Stimulated activated naive CD4-positive, alpha-beta T cell (primary cell): ENCODE results near the gene CMYA5.
"Not testable (repeated sequence)": the region's sequence is repeated elsewhere in the genome, so short reads cannot be mapped to it uniquely, and the experiment has no call there.

ENCODE experiments used
- DNase-seq, 6 experiments: peaks; one replicate each; lab custom pipeline; 2025; lab: John Stamatoyannopoulos, UW

CMYA5 gene

GRCh38 chr5:79689541-79690466 lies at the start of gene CMYA5:
CMYA5 (plus strand) TSS chr5:79689836; CDS start chr5:79689908, 72 bp downstream.
- no peak for DNase-seq

GRCh38 chr5:79640571-79641055 lies 49.0 kb upstream of the CMYA5 start:
- no peak for DNase-seq

GRCh38 chr5:79641414-79641813 lies 48.2 kb upstream of the CMYA5 start:
- no peak for DNase-seq

GRCh38 chr5:79642210-79642609 lies 47.4 kb upstream of the CMYA5 start:
- DNase-seq = no peak

- DNase-seq = no peak
Observed at GRCh38 chr5:79653843-79654242, 35.8 kb upstream of the CMYA5 start.

- no peak for DNase-seq
Observed at GRCh38 chr5:79663212-79663611, 26.4 kb upstream of the CMYA5 start.

GRCh38 chr5:79666758-79667157 lies 22.9 kb upstream of the CMYA5 start:
- DNase-seq = no peak

GRCh38 chr5:79672392-79672791 lies 17.2 kb upstream of the CMYA5 start:
- no peak for DNase-seq

- not testable (repeated sequence) for DNase-seq
Observed at GRCh38 chr5:79676354-79676753, 13.3 kb upstream of the CMYA5 start.

GRCh38 chr5:79682102-79682501 lies 7.5 kb upstream of the CMYA5 start:
- not testable (repeated sequence) for DNase-seq

GRCh38 chr5:79684782-79685181 lies 4.9 kb upstream of the CMYA5 start:
- DNase-seq = no peak

GRCh38 chr5:79685627-79686026 lies 4.0 kb upstream of the CMYA5 start:
- no peak for DNase-seq

GRCh38 chr5:79686799-79687198 lies 2.8 kb upstream of the CMYA5 start:
- DNase-seq = no peak

- no peak for DNase-seq
Observed at GRCh38 chr5:79687889-79688288, 1.7 kb upstream of the CMYA5 start.

- DNase-seq = no peak
Observed at GRCh38 chr5:79691007-79691406, 1.4 kb downstream of the CMYA5 start.

GRCh38 chr5:79692596-79692995 lies 3.0 kb downstream of the CMYA5 start:
- DNase-seq = no peak

GRCh38 chr5:79694183-79694582 lies 4.5 kb downstream of the CMYA5 start:
- DNase-seq = no peak

- no peak for DNase-seq
Observed at GRCh38 chr5:79694652-79695051, 5.0 kb downstream of the CMYA5 start.

GRCh38 chr5:79695526-79695925 lies 5.9 kb downstream of the CMYA5 start:
- no peak for DNase-seq

- DNase-seq = no peak
Observed at GRCh38 chr5:79697222-79698170, 7.9 kb downstream of the CMYA5 start.

GRCh38 chr5:79699763-79700400 lies 10.2 kb downstream of the CMYA5 start:
- DNase-seq = no peak
